GM21717 (cell line): Measurements from ENCODE around the gene SYT8.
"Not testable (repeated sequence)": the region's sequence is repeated elsewhere in the genome, so short reads cannot be mapped to it uniquely, and the experiment has no call there.

Source experiments
- ATAC-seq: cut with Tn5 transposase; IDR thresholded peaks from one replicate; pipeline ENCODE4 v1.9.1; 2021; ENCODE audit warnings: mild to moderate bottlenecking, moderate library complexity; ENCODE audit not compliant: unreplicated experiment

Gene SYT8

GRCh38 chr11:1870721-1871466 lies 36.1 kb downstream of the SYT8 start:
- no peak for ATAC-seq

GRCh38 chr11:1871531-1871930 lies 36.7 kb downstream of the SYT8 start:
- no peak for ATAC-seq

- no peak for ATAC-seq
These were observed 37.6 kb downstream of the SYT8 start for GRCh38 chr11:1872267-1872985.

- no peak for ATAC-seq
These were observed 38.4 kb downstream of the SYT8 start for GRCh38 chr11:1873048-1873812.

GRCh38 chr11:1873813-1874150 lies 39.0 kb downstream of the SYT8 start:
- ATAC-seq: not testable (repeated sequence)

- not testable (repeated sequence) for ATAC-seq
These were observed 39.8 kb downstream of the SYT8 start for GRCh38 chr11:1874441-1875092.

GRCh38 chr11:1875093-1875850 lies 40.5 kb downstream of the SYT8 start:
- no peak for ATAC-seq

GRCh38 chr11:1875851-1876301 lies 41.1 kb downstream of the SYT8 start:
- ATAC-seq: not testable (repeated sequence)

- no peak for ATAC-seq
These were observed 41.7 kb downstream of the SYT8 start for GRCh38 chr11:1876361-1877063.

GRCh38 chr11:1877211-1878136 lies 42.7 kb downstream of the SYT8 start:
- ATAC-seq: no peak

GRCh38 chr11:1878137-1879031 lies 43.6 kb downstream of the SYT8 start:
- ATAC-seq: no peak

- no peak for ATAC-seq
These were observed 44.7 kb downstream of the SYT8 start for GRCh38 chr11:1879342-1879940.

- ATAC-seq: no peak
These were observed 45.3 kb downstream of the SYT8 start for GRCh38 chr11:1879941-1880720.

- no peak for ATAC-seq
These were observed 46.1 kb downstream of the SYT8 start for GRCh38 chr11:1880746-1881441.

GRCh38 chr11:1881442-1882264 lies 46.9 kb downstream of the SYT8 start:
- no peak for ATAC-seq
